Left renal cortex interstitium (tissue), 4 donors: ENCODE data around the gene PEPD. TPM values are rescaled to one million over a fixed set of nuclear protein-coding genes. Genes with fewer than 3 reads are reported as not detected.
"Not testable (repeated sequence)": the region's sequence is repeated elsewhere in the genome, so short reads cannot be mapped to it uniquely, and the experiment has no call there.

Experiments
- DNase-seq, 4 donors: peaks; one replicate each; pipeline ENCODE4 v3.0.0-alpha.2; 2013; ENCODE audit warnings: low read depth in 4 of 4, low spot score in 2 of 4, missing footprints in 1 of 4
- polyA plus RNA-seq, 4 donors: library from polyadenylated mRNA; unstranded; fragments of 120-200 nt; gene quantifications; one replicate each; pipeline ENCODE4 v1.2.1, GENCODE V29; 2013; ENCODE audit not compliant: insufficient read length in 4 of 4

PEPD gene
- polyA plus RNA-seq, result 100 to 1,000 TPM in 3 of 4 donors, 10 to 100 TPM in 1; 99.6 to 124 (median 108) TPM

DNA sequence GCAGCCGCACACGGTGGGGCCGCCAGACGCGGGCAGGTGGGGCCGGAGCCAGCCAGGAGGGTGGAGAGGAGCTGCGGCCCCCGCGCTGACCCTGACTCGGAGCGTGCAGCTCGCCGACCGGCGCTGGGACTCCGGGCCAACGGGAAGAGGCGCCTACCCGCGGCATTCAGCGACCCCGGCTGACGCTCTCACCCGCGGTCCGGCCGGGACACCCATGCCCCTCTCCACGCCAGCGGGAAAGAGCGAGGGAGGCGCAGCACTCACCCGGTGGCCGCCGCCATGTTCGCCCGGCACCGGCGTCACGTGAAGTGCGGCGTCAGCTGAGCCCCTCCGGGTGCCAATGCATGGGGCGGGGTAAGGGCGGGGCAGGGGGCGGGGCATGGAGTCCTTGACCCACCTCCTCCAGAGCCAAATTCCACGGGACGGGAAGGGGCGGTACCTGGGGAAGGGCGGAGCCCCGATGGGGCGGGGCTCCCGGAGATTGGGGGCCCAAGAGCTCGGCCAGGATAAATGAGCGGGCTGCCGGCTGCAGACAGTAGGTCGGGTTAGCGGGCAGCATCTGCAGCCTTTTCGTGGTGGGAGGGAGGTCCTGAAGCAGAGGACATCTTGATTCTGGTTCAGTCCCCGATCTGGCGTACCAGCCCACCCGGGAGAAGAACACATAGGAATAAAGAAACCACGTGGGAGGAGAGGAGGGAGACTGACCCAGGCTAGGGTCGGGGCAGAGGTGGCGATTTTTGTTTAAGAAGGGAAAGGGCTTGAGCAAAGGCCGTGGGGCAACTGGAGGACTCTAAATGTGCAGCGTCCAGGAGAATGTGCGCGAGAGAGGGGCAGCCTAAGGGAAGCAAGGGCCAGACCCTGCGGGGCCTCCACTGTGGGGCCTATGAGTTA, at the start of gene PEPD:
Gene PEPD (minus strand): TSS at position 312 of the 891 bp plus-strand sequence. CDS start 31 bp downstream, at position 281.
- DNase-seq, result peak; percentile 62 to 89 (median 78)

DNA sequence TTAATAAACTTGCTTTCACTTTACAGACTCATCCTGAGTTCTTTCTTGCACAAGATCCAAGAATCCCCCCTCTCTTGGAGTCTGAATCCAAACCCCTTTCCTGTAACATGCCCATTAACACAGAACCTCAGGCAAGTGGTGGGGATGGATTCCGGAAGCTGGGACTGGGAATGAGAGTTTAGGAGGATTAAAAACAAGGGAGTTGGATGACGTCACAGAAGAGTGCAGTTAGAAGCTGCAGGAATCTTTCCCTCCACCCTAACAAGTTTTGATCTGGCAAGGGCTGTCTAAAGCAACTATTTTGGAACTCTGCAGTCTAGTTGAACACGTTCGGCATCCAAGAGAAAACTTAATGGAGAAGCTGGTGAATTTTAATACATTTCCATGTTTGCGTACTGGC, 48.2 kb upstream of the PEPD start:
- DNase-seq, result no peak

DNA sequence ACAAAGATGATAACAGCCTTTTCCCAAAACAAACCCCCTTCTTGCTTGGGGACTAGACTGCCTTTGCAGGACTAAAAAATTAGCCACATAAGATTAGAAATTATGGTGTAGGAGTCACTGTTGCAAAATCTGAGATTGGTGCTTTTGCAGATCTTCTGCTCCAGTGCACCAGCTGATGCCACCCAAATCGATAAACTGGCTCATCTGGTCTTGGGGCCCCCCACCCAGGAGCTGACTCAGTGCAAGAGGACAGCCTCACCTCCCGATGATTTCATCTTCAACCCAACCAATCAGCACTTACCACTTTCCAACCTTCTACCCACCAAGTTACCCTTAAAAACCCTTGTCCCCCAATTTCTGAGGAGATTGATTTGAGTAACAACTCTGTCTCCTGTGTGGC, 47.1 kb upstream of the PEPD start:
- DNase-seq, result no peak

DNA sequence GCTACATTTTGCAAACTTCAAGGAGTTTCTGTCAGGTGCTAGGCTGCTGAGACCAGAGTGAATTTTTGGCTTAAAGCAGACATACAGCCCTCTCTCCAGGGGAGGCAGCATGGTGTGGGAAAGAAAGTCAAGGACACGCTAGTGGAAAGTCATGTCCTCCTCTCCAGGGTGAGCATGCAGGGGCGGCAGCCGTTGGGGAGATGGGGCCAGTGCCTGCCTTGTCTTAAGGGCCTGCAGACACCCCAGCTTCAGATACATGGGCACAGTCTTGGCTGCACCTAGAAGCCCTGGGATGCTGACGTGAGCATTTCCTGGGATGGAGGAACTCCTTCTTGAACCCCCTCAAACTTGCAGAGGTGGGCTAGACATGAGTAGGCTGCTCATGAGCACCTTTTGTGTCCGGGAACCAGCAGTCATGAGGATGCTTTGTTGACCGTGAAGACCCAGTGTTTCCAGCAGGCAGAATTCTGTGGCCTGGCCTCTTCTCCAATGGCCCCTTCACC, 43.3 kb upstream of the PEPD start:
- DNase-seq, result no peak

DNA sequence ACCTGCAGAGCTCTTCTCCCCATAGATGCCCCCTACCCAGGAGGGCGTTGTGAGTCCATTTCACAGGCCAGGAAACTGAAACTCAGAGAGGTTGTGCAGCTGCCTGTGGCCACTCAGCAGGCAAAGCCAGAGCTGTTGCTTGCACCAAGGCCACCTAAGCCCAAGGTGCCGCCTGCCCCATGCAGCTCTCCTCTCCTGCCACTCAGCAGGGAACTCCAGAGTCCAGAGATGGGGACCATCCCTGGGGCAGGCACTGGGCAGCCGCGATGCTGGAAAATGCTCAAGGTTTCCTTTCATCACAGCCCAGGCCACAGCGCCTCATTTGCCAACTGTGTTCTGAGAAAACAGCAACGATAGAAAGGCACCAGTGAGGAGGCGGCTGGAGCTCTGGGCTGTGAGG, 41.0 kb upstream of the PEPD start:
- no peak for DNase-seq

DNA sequence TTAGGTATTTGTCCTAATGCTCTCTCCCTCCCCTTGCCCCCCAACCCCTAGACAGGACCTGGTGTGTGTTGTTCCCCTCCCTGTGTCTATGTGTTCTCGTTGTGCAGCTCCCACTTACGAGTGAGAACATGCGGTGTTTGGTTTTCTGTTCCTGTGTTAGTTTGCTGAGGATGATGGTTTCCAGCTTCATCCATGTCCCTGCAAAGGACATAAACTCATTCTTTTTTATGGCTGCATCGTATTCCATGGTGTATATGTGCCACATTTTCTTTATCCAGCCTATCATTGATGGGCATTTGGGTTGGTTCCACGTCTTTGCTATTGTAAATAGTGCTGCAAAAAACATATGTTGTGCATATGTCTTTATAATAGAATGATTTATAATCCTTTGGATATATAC, 40.1 kb upstream of the PEPD start:
- DNase-seq, result not testable (repeated sequence)

DNA sequence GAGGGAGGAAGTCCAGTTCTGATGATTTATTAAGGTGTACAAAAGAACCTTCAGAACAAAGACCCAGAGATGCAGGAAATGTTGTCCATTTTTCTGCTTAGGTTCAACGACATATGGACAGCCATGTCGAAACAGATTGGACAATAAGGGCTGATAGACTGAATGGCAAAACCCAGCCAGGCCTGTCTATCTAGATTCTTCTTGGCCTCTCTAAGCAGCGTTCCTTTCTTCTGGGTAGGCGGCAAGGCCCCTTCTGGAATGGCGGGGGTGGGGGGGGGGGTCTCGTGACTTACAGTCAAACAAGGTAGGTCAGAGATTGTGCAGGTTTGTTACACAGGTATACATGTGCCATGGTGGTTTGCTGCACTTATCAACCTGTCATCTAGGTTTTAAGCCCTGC, 39.7 kb upstream of the PEPD start:
- DNase-seq, result no peak

DNA sequence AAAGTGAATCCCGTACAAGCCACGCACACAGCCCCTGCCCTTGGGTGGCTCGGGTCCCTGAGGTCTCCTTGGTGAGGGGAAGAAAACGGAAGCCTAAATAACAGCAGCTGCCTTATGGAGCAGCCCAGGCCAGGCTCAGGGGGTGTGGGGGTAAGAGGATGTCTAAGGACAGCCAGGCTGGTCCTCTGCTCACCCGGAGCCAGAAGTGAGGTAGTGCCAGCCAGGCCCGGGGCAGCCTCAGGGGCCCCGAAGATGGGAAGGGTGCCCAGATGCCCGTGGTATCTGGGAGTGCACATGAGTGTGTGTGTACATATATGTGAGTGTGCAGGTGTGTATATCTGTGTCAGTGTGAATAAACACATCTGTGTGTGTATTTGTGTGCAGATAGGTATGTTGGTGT, 38.4 kb upstream of the PEPD start:
- no peak for DNase-seq

DNA sequence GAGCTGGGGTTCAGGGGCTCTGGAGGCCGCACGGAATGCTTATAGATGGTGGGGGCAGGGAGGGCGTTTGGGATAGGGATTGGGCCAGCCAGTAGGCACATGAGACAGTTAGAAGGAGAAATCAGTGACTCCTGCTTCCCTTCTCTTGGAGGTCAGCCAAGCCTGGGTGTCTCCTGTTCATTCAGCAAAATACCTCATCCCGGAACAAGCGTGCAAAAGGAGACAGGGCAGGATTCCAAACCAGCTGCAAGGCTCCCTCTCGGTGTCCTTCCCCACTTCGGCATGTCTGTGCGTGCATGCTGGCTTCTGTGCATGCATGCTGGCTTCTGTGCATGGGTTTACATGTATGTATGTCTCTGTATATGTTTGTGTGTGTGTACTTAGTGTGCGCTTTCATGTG, 37.3 kb upstream of the PEPD start:
- no peak for DNase-seq

DNA sequence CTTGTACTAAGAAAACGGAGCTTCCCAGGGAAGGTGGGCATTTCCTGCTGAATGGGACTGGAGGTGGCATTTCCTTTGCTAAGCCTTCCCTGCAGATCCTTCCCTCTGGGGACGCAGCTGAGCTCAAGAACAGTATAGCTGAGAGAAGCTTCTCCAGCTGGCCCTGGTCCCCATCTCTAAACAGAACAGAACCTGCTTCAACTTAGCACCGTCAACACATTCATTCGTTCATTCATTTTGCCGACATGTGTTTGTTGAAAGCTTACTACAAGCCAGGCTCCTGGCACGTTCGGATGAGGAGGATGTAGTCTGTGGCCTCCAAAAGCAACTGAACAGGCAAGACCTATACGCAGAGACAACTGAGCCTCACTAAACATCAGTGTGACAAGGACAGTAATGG, 36.6 kb upstream of the PEPD start:
- no peak for DNase-seq

DNA sequence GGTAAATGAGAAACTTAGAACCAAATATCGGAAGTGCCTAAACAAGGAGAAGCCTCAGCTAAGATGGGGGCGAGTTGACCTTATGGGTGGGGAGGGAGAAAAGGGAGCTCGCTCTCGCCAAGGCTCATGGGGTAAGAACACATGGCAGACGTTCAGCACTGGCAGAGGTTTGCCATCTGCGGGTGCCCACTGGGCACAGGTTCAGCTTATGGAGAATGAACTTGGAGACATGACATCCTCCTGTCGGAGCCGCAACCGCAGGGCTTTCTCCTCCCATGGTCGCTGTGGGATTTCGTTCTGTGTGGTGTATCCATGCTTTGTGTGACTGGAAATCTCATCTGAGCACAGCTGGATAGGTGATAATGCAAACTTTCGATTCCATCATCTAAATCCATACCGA, 36.1 kb upstream of the PEPD start:
- DNase-seq, result no peak

DNA sequence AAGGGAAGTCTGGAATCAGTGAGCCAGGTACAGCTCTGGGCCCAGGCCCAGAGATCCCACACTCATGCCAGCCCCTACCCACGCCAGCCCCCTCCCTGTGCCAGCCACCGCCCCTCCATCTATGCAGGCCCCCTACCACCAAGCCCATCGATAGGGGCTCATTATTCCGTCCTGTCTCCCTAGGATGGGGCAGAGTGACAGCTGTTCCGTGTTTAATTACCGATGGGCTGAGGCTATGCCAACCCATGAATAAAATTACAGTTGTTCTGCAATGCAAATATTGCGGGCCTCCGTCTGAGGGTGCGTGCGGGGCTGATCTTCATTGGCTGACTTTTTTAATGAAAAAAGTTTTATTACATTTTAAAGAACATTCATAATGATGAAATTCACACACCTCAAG, 35.6 kb upstream of the PEPD start:
- DNase-seq, result no peak

DNA sequence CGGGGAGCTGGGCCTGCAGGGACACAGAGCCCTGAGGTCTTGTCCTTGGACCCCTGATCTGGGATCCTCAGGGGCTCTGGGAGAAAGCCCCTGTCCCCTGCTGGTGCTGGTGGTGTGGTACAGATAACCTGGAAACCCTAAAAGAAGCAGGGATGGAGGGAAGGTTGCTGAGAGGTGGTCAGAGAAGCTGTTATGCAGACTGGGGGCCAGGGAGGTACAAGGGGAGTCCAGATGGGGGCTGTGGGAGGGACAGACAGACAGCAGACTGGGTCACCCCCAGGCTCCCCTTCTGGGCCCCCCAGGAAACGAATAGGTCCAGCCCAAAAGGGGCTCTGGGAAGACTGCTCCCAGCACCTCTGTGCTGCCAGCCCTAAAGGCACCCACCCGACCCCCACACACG, 34.7 kb upstream of the PEPD start:
- DNase-seq, result no peak

DNA sequence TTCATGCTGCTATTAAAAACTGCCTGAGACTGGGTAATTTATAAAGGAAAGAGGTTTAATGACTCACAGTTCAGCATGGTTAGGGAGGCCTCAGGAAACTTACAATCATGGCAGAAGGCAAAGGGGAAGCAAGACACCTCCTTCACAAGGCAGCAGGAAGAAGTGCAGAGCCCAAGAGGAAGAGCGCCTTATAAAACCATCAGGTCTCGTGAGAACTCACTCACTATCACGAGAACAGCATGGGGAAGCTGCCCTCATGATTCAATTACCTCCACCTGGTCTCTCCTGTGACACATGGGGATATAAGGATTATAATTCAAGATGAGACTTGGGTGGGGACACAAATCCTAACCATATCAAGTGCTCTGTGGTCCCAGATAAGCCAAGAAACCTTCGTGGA, 34.1 kb upstream of the PEPD start:
- DNase-seq, result not testable (repeated sequence)

DNA sequence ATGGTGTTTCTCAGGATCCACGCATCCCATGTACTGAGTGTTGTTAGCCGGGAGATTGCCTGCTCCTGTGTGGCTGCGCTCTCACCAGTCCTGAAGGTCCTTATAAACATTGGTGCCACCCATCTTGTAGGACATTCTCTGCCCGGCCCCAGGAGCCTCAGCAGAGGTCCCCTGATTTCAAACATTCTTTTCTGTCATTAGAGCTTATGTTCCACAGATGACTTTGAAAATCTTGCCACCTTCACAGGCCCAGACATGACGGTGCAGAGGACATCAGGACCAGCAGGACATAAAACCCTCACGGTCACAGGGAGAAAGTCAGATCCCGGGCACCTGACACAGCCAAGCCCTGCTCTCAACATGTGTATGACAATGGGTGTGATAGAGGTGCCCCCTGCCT, 33.2 kb upstream of the PEPD start:
- no peak for DNase-seq

DNA sequence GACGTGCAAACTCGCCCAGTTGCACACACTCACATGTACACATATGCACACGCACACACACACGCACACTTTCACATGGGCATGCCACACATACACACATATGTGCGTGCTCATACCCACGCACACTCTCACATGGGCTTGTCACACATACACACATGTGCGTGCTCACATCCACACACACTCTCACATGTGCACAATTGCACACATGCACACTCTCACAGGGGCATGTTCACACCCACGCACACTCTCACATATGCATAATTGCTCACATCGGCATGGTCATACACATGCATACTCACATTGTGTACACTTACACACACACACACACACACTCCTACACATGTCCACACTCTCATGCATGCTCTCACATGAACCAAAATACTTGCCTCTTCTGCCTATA, 32.8 kb upstream of the PEPD start:
- DNase-seq, result no peak

DNA sequence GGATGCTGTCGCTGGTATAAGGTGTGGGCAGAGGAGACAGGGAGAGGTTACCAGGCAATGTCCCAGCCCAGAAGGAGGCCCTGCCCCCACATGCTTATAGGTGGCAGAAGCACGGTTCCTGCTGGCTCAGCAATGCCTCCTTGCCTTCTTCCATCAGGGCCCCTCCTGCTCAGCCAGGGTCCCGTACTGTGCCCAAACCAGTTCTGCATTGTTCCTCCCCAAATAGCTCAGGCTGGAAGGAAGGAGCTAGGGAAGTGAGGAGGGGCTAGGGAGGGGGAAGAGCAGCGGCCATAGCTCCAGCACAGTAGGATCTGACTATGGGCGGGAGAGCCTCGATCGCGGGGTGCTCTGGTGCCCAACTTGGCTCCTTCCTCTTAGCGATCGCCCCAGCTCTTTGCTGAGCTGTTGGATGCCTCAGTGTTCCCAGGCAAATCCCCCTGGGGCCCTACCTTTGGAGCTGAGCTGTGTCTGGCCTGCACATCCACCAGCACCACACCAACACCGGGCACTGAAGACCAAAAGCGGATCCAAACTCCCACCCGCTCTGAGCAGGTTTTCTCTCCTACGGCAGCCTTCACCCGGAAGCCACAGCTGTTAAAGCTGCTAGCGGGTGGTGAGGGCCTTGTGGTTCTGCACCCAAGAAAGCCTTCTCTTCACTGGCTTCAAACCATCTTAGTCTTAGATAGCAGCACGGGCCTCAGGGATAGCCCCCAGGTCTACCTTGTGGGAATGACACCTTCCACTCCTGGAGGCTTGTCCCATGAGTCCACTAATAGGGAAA, 32.1 kb upstream of the PEPD start:
- no peak for DNase-seq

DNA sequence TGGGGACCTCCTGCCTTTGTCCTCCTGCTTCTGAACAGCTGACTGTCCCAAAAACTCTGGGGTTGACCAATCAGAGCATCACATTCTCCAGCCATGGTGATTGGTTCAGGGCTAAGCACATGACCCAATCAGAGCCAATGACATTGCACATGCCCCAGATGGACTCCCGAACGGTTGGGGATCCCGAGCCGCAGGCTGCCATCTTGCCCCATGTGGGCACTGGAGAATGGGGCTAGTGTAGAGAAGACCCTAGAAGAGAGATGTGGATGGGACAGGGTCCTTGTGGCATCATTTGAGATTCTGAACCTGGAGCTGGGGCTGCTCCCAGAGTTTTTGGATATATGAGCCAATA, 31.3 kb upstream of the PEPD start:
- no peak for DNase-seq

DNA sequence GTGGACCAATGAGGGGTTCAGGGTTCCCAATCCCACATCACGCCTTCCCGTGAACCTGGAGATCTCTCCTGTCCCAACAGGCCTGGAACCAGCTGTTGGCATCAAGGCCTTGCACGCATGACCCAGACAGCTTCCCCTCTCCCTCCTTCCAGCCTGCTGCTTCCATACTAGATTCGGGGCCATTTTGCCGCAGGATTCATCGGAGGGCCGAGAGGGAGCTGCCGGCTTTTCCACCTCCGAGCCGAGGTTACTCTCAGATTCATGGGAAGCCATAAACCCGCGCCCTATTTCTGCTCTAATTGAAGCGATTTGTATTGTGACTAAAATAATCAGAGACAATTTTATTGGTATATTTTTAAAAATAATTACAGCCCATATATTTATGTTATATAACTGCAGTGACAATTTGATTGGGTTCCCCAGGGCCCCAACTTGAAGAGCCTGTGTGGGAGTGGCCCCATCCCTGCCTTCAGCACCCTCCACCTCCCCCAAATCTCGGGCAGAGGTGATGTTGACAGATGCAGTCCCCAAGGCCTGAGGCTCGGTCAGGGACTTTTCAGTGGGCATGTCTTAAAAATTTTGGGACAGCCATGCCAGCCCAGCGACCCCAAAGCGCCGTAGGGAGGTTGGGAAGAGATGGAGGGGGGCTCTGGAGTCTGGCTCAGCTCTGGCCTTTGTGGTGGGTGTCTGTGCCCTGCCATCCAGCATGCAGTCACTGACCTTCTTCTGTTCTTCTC, 30.8 kb upstream of the PEPD start:
- DNase-seq, result no peak

DNA sequence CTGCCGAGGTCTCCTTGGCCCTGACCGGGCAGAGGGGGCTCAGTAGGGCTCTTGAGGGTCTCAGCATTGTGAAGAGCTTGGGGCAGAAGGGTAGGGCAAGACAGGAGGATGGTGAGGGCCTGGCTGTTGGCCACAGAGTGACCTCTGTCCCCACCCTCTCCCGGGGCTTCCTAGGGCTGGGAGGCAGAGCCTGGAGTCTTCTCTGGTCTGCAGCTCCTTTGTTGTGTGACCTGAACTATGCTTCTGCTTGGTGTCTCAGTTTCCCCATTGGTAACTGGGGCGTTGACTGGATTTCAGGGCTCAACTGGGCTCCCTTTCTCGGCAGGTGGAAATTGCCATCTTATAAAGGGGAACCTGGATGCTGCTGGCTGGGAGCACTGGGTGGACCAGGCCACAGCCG, 30.1 kb upstream of the PEPD start:
- DNase-seq, result no peak

DNA sequence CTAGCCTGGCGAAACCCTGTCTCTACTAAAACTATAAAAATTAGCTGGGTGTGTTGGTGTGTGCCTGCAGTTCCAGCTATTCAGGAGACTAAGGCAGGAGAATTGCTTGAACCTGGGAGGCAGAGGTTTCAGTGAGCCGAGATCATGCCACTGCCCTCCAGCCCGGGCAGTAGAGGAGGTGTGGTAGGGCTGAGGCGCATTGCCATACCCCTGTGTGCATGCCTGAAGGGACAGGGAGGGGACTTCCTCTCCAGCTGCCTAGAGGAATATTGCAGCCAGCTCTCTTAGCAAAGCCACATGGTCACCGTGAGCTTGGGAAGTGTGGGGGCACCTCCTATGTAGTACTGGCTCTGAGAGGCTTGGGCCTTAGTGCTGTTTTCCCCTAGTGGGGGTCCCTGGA, 29.2 kb upstream of the PEPD start:
- no peak for DNase-seq
